GM18526 (cell line): Measurements from ENCODE around the gene TCF12.

Experiments
- POLR2A ChIP-seq: IDR thresholded peaks from 3 replicates; pipeline ENCODE4 v1.6.1; 2011; ENCODE audit not compliant: insufficient read length; ENCODE audit errors: extremely low read depth

TCF12 gene

DNA sequence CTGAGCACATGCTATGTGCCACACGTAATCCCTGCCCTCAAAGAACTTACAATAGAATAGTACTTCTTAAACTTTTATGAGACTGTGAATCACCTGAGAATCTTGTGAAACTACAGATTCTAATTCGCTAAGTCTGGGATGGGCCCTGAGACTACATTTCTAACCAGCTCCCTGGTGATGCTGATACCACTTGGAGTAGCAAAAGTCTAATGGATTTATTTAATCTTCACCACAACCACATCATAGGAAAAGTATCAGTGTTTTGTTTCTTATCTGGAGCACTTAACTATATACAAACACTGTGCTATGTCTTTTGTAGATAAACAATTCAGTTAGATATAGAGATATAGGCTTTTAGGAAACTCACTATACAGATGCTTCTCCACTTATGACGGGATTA is 23.8 kb upstream of the TCF12 start:
- TF ChIP-seq POLR2A: no peak

DNA sequence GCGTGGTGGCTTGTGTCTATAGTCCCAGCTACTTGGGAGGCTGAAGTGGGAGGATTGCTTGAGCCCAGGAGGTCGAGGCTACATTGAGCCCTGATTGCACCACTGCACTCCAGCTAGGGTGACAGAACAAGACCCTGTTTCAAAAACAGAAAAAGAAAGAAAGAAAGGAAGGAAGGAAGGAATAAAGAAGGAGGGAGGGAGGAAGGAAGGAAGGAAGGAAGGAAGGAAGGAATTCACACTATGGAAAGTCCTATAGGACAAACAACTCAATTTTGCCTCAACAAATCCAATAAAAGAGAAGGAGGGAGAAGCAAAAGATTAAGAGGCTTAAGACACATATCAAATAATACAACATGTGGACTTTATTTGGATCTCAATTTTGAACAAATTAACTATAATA is 16.5 kb upstream of the TCF12 start:
- no peak for TF ChIP-seq POLR2A

DNA sequence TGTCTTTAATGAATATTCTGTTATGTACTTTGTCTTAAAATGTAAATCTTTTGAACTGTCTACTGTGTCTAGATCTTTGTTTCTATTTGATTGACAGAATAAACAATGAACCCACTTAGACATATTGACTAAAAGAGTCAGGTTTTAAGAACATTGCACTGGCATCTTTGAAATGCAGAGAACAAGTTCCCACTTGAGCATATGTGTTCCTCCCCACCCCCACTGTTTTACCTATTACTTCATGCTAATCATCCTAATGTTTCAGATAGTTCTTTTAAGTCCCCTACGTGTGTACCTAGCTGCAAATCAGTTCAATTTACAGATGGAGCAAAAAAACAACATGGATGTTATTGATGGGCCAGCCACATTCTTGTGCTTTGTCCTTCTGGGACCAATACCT is 11.7 kb upstream of the TCF12 start:
- no peak for TF ChIP-seq POLR2A

DNA sequence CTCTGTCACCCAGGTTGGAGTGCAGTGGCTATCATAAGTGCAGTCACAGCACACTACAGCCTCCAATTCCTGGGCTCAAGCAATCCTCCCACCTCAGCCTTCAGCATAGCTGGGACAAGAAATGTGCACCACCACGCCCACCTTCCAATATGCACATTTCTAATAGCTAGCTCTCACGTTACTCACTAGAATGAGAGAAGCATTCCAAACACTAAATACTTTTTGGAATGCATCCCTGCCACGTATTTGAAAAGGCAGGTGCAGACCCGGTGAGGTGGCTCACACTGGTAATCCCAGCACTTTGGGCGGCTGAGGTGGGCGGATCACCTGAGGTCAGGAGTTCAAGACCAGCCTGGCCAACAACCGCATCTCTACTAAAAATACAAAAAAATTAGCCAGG is 7.6 kb upstream of the TCF12 start:
- TF ChIP-seq POLR2A: no peak

DNA sequence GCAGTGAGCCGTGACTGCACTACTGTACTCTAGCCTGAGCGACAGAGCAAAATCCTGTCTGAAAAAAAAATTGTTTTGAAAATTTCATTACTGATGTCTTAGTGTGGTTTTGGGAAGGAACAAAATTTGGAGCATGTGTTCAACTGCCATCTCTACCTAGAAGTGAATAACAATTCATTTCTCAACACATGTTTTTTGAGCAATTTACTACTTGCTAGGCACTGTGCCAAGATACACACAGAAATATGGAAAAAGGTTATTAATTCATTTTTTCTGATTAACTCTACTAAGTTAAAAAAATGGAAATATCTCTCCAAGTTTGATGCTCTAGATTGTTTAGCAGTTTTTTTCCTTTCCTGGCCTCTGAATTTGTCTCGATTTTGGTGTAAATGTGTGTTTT is 5.2 kb upstream of the TCF12 start:
- no peak for TF ChIP-seq POLR2A

DNA sequence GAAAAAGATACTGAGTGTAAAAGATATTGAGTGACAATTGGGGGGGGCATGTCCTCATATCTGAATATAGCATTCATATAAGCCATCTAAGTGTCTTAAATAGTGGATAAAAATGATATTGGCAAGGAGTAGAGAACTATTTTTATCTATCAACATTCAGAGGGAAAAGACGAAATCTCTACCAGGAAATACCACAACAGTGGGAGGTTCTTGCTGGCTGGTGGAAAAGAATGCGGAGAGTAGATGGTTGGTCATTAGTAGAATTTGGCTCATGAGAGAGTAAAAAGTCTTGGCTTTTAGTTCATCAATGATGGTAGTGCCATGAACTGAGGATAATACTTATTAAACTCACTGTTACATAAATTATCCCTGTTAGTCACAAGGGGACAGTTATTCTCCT is 4.8 kb upstream of the TCF12 start:
- TF ChIP-seq POLR2A: no peak

DNA sequence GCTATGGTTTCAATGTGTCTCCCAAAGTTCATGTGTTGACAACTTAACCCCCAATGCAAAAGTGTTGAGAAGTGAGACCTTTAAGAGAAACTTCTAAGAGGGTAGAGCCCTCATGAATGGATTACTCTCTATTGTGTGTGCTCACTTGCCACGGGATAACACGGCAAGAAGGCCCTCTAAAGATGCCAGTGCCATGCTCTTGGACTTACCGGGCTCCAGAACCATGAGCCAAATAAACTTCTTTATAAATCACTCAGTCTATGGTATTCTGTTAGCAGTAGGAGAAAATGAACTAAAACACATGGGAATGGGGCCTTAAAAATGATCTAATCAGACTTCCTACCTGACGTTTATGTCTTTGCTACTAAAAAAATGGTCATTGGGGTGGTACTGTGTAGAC is 2.6 kb upstream of the TCF12 start:
- no peak for TF ChIP-seq POLR2A

DNA sequence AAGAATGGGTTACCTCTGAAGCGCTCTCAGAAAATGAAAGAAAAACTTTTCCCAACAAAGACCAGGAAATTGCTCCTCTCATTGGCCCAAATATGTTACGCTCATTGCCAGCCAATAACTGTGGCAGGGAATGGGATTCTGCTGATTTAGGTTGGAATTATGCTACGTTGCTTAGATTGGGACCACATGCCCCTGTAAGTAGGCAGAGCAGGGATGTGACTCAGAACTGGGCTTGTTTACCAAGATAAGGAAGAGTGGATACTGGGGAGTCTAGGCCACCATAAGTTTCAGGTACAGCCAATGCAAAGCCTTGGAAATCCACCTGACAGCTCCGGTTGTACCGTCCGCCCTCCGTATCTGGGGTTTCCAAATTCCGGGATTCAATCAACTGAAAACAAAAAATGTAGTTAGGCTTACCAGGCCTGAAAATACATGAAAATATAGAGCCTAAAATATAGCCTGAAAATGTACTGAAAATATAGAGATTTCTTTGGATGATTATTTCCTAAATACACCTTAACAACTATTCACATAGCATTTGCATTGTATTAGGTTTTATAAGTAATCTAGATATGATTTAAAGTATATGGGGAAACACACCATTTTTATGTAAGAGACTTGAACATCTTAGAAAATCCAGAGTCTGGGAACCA is 1.5 kb upstream of the TCF12 start:
- TF ChIP-seq POLR2A: no peak

DNA sequence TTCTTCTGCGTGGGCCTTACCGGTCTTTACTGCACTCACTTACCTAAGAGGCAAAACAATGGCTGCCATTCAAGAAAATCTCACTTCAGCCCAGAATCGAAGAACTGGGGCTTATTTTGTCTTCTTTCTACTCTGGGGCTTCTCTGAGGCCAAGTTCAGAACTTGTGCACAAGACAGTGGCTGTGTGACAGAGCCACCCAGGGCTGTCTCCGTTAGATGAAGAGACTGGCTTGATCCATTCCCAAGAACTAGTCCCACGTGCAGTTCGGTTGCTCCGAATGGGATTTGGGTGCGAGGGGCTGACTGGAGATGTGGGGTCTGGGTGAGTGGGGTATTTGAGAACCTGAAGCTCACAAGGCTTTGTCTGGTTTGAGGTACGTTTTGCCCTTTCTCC is 795 bp upstream of the TCF12 start:
- TF ChIP-seq POLR2A: no peak

DNA sequence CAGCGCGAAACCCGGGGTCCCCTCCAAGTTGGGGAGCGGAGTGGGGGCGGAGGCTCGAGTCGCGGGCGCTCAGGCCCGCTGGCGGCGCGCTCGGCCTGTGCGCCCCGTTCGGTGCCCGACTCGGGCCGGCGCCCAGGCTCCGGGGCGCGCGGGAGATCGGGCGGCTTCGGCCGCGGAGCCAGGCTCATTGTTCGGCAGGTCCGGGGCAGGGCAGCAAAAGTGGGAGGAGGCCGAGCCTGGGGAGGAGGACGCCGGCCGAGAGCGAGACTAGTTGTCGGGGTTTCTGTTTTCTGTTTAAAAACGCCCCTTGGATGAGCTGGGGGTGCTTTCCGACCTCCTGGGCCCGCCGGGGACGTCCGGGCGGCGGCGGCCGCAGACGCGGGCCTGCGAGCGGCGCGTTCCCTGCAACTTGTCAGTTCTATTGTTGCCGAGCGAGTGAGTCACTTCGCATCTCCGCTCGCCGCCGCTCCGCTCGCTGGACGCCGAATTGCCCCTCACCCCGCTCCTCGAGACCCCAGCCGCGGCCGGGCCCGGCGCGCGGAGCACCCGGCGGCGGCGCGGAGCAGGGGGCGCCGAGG is 676 bp downstream of the TCF12 start:
- TF ChIP-seq POLR2A: no peak

DNA sequence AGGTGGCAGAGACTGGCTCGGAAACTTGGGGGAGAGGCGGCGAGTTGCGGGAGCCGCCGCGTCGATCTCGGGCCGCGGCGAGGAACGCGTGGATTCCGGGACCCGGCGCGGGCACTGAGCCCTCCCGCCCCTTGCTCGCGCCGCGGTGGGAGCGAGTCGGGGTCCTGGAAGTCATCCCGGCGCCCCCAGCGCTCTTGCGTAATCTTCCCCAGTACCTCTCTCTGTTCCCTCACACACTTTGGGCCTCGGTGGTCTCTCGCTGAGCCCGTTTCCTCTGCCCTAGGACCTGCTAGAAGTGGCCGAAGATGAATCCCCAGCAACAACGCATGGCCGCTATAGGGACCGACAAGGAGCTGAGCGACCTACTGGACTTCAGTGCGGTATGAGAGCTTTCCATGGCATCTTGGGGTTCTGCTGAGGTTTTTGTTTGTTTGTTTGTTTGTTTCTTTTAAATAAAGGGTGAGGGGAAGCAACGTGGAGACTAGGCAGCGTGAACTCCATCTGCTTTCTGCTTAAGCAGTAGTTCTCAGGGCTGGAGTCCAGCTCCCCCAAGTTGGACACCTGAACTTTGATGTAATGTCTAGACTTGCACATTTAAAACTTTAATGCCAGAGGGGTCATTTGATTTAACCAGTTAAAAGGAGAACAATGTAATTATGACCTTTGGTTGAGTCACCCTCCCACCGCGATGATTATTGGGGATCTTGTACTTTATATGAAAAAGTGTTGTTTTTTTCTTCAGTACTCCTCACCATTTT is 1.3 kb downstream of the TCF12 start:
- TF ChIP-seq POLR2A: no peak

DNA sequence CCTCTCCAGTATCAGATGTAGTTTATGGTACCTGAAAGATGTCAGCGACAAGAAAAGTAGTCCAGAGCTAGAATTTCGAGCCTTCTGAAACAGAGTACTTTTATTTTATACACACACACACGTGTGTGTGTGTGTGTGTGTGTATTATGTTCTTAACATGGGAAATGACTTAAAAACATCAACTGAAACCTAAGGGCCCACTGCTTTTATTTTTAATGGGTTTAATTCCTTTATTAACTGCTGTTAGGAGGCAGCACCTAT is 1.9 kb downstream of the TCF12 start:
- no peak for TF ChIP-seq POLR2A

DNA sequence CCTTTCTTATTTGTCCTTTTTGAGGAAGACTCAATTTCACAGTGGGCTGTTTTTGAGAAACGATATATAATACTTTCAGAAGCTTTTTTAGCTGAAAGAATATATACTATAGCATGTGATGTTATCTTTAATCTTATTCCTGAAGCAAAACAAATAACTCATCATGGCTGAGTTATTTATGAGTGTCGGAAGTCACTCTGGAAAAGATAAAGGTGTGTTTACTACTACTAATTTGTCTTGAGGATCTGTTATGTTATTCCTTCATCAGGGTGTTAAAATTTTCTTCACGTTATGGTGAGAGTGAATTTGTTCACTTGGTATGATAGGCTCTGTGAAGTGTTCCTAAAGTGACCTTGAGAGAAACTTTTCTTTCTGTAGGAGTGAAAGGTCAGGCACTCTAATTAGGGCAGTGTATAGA is 4.7 kb downstream of the TCF12 start:
- no peak for TF ChIP-seq POLR2A

DNA sequence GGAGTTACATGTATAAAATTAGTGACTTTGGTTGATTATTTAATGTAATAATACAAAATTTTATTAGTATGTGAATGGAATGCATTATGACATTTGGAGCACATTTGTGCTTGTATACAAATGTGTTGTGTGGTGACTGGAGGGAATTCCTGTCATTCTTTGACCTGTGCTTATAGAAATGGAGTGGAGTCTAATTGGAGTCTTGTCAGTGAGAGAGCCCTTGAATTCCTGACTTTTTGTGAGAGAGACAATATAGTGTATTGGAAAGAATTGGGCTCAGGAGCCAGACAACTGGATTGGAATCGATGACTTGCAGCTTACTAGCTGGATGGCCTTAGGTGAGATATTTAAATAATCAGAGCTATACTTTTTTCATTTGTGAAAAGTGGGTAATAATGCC is 9.4 kb downstream of the TCF12 start:
- no peak for TF ChIP-seq POLR2A

DNA sequence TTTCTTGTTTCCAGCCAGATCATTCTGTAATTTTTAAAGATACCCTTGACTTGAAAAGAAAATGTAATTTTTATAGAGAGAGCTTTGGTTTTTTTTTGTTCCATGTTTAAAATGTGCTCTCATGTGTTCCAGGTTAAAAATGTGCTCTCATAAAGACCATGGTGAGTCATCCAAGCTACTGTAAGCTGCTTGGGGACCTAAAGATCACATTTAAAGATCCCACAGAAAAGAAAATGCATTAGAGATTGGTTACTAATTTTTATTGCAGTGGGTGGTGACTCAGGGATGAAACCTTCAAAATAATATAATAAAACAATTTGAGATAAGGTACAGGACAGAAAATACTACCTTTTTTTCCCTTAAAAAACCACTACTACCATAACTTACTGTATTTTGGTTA is 11.0 kb downstream of the TCF12 start:
- no peak for TF ChIP-seq POLR2A

DNA sequence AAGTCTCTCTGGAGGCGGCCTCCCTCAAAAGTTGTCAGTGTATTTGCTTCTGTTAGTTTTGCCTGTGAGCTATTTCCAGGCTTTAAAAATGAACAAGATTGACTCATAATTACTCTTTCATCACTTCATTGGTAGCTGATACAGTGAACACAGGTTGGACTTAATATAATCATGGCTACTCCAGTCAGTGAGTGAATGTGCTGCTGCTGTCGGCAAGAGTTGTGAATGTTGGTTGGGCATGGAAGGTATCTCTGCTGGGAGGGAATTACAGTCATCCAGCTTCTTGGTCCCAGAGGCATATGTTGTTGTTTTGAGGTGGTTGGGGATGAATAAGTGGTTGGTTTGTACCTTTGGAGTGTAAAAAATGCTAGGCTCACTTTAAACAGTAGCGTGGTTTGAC is 11.5 kb downstream of the TCF12 start:
- TF ChIP-seq POLR2A: no peak

DNA sequence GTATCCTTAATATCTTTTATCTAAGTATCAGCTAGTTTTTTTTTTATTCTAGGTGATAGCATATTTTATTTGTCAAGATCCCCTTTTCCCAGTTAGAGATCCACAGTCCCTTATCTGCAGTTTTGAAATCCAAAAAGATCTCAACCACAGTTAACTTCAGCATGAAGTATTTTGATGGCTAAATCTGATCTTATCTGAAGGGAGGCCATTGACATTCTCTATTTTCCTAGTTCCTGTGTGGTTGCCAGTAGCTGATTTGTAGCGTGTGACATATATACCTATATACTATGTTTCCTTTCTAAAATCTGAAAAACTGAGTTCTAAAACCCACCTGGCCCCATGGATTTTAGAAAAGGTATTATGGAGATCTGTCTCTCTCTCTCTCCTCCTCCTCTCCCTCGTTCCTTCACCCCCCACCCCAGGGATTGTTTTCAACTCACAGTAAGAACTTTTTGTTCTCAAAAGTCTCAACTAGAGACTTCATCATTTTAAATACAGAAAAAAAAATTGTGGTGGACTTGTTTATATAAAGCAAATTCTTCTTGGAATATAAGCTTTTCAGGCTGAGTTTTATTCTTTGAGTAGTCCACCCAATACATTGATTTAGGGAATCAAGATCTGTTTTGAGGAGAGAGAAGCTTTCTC is 12.3 kb downstream of the TCF12 start:
- no peak for TF ChIP-seq POLR2A
